Activated CD8-positive, alpha-beta memory T cell treated with anti-CD3 and anti-CD28 coated beads, Interleukin-2, amount 50 U/mL, for 1 hour (primary cell): ENCODE data around the gene CRIP2.

ENCODE experiments used
- DNase-seq: peaks from one replicate; pipeline ENCODE4 v3.0.0-alpha.2; 2020; ENCODE audit errors: extremely low read depth

Gene CRIP2

GRCh38 chr14:105487986-105488777 is 13.6 kb downstream of the CRIP2 start:
- DNase-seq: no peak

- no peak for DNase-seq
Observed at GRCh38 chr14:105488781-105489541, 14.3 kb downstream of the CRIP2 start.

- peak; percentile 91 for DNase-seq
Observed at GRCh38 chr14:105489542-105490266, 15.1 kb downstream of the CRIP2 start.

GRCh38 chr14:105490267-105490571 is 15.6 kb downstream of the CRIP2 start:
- no peak for DNase-seq

- DNase-seq: peak; percentile 99
Observed at GRCh38 chr14:105490572-105491365, 16.1 kb downstream of the CRIP2 start, which contains the start of gene TEDC1. Gene TEDC1 (plus strand): TSS chr14:105491246. CDS start chr14:105491376, 130 bp downstream.

GRCh38 chr14:105491366-105491973 is 16.8 kb downstream of the CRIP2 start:
- no peak for DNase-seq

- DNase-seq: no peak
Observed at GRCh38 chr14:105492031-105492970, 17.7 kb downstream of the CRIP2 start.

- DNase-seq: no peak
Observed at GRCh38 chr14:105492971-105493871, 18.6 kb downstream of the CRIP2 start.

GRCh38 chr14:105493921-105494605 is 19.4 kb downstream of the CRIP2 start:
- no peak for DNase-seq

GRCh38 chr14:105494606-105494929 is 19.9 kb downstream of the CRIP2 start:
- DNase-seq: no peak

GRCh38 chr14:105495101-105495989 is 20.7 kb downstream of the CRIP2 start:
- no peak for DNase-seq

- no peak for DNase-seq
Observed at GRCh38 chr14:105495990-105496830, 21.6 kb downstream of the CRIP2 start.

- DNase-seq: no peak
Observed at GRCh38 chr14:105496831-105497591, 22.4 kb downstream of the CRIP2 start.

- no peak for DNase-seq
Observed at GRCh38 chr14:105497671-105498429, 23.2 kb downstream of the CRIP2 start.
